GM19468 (cell line): ENCODE measurements around the gene MCC.
A peak's percentile ranks its signal among the peaks of the same experiment; 100 is the strongest.

ENCODE experiments used
- ATAC-seq: cut with Tn5 transposase; IDR thresholded peaks from one replicate; pipeline ENCODE4 v1.9.1; 2021; ENCODE audit warnings: mild to moderate bottlenecking, moderate library complexity, moderate number of reproducible peaks; ENCODE audit not compliant: unreplicated experiment; ENCODE audit errors: extremely low read depth

The MCC gene

DNA sequence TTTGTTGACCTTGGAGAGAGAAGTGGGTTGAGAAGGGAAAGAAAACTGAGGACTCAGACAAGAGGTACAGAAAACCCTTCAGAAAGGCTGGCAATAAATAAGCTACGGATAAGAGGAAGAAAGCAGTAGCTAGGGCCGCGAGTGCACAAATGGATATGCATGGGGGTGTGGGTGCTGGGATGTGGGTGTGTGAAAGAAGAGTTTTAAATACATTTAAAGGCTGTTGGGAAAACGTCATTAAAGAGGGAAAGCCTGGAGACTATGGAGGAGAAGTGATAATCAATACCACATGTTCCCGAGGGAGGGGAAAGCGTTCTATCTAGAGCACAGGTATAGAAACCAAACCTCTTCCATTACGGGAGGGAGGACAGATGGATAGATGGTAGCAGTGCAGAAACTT is 230.7 kb downstream of the MCC start:
- ATAC-seq, result no peak

DNA sequence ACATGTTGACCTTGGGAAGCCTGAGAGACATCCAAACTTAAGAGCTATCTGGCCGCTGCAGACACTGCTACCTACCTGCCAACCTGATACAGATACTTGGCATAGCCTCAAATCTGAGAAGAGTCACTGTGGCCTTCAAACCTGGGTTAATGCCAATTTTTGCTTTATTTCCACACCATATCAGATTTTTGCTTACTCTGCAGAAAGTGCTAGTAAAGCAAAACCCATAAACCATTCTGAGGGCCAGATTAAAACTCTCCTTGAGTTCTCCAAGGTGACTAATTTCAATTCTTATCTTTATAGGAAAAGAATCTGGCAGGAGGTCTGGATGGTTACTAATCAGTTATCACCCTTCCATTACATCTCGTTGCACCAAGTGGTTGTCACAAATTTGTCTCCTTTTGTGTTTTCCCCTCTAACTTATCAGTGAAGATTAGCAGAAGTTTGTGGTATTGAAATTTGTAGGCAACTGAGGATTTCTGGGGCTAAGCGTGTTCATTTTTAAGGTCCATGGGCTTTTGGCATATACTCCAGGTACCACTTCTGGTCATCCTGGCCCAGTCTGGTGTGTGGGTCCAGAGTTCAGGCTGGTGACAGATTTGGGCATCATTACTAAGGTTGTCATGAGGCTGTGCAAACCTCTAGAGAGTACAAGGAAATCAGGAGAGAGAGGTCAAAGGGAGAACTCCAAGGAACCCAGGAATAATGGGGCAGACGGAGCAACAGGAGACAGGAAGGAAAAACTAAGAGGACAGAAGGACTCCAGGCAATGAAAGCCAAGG is 231.4 kb downstream of the MCC start:
- ATAC-seq, result no peak

DNA sequence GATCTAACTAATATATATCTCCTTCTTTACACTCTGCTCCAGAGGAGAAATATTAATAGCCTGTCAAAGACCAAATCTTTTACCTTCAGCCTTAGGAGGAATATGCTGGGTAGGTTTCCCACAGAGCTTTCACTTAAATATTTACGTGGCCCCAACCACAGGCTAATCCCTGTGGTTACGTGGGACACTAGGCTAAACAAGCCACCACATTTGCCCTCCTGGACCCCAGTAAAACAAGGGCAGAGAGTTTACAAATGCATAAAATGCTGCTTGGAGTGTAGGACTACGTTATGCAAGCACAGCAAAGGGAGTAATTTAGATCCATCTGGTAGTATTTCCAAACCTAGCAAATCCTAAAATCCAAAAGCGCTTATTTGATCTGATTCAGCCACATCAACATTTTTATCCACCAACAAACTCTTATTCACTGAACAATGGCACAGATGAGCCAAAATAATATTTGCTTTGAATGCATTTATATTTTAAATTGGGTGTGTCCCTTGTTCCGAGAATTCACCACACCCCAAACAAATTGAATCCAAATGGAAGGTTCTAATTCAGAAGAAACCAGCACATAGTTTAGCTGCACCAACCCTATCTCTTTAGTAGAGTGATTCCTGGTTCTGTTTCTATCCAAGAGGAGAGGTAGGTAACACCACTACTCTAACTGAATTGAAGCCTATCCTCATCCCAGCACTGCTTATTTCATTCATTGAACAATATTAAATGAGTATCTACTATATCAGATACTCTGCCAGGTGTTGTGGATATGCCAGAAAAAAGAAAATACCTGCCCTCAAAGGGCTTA is 232.5 kb downstream of the MCC start:
- ATAC-seq, result no peak

DNA sequence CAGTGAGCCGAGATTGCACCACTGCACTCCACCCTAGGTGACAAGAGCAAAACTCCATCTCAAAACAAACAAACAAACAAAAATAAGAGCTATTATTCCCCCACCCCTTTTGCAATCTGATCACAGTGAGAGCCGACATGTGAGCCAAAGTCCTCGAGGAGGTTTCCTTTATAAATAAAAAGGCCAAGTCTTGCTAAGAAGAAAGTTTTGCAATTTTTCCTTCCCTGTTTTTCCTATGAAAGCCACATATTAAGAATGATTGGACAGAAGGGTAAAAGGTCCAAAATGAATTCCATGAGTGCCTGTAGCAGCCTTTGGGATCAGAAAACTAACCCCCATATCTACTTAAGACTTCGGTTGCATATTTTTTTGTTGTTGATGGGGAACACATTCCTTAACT is 233.1 kb downstream of the MCC start:
- ATAC-seq, result no peak

DNA sequence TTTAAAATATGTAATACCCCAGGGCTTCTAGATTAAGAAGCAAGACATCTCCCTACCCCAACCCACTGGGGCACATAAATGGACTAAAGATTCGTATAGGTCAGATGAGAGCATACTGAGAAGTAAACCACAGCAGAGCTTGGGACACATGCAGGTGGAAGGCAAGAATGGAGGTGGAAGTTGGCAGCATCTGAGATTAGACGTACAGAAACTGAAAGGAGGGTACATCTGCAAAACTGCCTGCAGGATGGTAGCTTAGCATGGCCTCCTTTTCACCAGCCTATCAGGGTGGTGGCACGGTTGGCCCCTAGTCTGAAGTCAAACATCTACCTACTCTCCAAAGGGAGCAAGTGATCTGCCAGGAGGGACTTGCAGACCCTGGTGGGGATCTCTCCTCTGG is 235.2 kb downstream of the MCC start:
- ATAC-seq, result no peak

DNA sequence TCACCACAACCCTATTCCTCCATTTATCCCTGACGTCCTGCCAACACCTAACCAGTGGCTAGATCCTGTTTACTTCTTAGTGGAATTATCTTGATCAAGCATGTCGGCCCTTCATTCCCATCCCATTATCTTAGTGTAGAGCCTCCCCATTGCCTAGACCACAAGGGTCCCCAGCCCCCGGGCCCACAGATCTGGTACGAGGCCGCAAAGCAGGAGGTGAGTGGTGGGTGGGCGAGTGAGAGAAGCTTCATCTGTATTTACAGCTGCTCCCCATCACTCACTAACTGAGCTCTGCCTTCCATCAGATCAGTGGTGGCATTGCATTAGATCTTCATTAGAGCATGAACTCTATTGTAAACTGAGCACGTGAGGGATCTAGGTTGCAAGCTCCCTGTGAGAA is 236.2 kb downstream of the MCC start:
- ATAC-seq, result no peak

DNA sequence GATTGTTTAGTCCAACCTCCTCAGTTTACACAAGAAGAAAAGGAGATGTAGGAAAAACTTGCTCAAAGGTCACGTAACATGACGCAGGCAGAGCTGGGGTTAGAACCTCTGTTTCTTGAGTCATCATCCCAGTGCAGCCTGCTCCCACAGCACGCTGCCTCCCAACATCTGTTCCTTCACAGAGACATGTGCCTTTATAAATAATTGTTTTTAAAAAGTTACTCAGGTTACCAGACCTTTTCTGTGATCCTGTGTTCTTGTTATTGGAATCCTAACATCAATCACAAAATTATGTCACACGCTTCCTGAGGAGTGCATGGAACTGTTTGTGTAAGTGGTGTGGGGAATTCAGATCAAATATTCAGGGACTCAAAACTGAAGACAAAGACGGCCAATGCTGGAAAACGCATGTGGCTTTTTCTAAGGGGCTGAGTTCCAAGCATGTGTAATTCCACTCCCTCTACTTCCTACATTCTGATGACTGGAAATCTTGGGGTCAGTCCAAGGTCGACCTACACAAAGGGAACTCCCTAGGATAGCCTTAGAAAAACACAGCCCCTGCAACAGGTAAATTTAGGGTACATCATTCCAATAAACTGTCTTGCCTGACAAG is 237.8 kb downstream of the MCC start:
- no peak for ATAC-seq

DNA sequence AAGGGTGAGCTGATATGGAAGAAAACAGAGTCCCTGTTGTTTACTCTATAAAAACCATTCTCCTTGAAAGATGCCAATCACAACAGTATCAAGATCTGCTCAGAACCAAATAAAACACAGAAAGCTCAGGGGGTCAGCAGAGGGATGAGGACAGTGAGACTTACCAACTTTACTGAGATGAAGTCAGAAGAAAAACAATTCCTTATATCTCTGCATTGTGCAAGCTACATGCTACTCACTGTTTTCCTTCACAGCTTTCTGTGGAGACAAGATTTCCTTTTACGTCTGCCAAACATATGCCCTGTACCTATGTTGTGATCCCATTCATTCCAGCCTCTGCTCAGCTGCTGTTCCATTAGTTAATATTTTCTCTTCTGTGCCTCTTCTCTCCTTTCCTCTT is 239.0 kb downstream of the MCC start:
- ATAC-seq, result no peak

DNA sequence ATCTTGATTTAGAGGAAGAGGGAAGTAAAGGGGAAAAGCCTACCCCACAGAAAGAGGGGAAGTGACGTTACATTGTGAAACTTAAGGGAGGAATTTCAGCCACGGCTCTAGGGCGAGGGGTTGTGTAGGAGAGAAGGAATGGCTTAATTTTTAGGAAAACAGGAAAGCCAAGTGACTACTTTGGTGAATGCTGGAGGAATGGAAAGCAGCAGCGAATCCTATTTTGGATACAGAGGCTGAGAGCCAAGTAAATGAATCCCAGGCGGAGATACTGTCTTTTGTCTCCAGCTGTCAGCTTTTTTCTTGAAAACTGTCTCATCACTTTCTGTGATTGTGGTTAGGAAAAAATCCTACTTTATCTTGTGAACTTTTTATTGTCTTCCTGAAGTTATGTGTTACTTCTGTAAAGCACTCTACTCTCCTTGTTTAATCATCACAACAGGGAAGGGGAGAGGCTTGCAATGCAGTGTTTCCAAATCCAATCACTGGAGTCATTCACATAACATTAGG is 241.8 kb downstream of the MCC start:
- ATAC-seq, result no peak

DNA sequence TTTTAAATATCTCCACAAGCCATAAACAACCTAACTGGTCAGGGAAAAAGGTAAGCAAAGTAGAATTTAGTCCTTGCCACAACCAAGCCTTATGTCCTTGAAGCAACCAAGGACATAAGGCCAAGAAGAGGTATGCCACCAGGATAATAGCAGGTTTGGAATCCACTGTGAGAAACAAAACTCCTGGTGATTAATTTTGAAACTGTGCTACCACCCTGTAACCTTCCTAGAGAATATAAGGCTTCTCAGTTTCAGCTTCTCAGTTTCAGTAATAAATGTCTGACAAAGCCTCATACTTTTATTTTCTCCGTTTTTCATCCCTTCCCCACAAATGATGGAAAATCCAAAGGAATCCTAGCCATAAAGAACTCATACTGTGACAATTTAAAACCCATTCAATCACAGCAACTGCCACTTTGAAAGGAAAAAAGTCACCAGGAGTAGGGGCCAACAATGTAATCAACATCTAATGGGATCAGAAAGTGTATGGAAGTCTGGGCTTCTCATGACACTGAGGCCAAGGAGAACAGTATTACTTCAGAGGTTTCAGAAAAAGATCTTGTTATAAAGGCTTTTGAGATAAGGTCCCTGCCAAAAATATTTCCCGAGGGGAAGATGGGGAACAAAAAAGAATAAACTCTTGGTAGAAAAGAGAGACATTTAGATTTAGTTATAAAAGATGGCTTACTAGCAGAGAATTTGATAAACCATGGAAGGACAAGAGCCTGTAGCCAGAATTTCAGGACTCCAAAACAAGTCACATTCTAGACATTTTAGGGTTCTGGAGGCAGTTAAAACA is 242.6 kb downstream of the MCC start:
- ATAC-seq, result no peak

DNA sequence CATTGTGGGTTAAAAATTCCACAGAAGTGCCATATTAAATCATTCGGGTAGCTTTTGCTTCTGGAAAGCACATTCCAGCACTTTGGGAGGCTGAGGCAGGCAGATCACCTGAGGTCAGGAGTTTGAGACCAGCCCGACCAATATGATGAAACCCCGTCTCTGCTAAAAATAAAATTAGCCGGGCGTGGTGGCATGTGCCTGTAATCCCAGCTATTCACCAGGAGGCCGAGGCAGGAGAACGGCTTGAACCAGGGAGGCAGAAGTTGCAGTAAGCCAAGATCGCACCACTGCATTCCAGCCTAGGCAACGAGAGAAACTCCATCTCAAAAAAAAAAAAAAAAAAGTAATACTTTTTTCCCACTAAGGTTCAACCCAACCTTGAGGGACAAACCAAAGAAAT is 243.3 kb downstream of the MCC start:
- no peak for ATAC-seq

DNA sequence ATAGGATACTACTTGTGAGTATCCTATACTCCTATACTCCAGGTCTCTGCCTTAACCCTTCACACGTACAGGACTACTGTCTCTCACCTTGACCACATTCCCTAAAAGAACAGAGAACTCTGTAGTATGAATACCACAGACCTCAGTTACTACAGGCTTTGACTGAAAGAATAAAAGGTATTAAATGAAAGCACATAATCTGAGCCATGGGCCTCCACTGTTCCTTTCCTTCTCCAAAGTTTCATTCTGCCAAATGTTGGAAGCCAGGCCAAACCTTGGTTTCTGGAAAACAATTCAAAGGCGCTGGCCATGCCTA is 244.9 kb downstream of the MCC start:
- ATAC-seq, result no peak

DNA sequence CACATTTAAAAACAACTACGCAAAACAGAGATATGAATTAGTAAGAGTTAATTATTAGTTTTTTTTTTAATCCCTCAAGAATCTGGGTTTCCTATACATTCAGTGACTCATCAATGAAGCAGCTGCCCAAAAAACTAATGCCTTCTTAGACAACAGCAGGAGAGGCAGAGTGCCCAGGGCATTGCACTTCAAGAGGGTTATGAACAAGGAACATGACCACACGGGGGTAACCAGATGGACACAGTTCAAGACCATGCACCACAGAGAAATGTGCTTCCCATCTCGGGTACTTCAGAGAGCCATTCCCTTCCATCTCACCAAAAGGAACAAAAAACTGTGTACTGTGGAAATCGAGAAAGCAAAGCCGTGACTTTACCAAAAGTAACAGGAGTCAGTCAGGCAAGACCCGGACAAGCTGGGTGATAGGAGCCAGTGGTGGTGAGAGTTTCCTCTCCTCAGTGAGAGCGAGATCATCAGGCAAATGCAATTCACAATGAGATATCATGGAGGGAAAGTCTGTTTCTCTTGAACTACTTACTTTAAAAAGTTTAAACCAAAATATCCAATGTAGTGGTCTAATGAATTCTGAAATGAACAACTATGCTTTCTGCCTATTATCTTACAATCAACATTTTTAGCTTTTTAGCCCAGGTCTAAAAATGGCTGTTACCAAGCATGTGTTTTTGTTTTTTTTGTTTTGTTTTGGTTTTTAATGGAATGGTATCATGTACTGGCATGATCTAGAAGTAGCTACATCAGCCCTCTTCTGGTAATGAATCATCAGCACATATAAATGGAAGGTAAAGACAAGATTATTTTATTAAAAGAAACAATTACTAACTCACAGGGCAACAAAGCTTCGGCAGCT is 245.5 kb downstream of the MCC start:
- no peak for ATAC-seq

DNA sequence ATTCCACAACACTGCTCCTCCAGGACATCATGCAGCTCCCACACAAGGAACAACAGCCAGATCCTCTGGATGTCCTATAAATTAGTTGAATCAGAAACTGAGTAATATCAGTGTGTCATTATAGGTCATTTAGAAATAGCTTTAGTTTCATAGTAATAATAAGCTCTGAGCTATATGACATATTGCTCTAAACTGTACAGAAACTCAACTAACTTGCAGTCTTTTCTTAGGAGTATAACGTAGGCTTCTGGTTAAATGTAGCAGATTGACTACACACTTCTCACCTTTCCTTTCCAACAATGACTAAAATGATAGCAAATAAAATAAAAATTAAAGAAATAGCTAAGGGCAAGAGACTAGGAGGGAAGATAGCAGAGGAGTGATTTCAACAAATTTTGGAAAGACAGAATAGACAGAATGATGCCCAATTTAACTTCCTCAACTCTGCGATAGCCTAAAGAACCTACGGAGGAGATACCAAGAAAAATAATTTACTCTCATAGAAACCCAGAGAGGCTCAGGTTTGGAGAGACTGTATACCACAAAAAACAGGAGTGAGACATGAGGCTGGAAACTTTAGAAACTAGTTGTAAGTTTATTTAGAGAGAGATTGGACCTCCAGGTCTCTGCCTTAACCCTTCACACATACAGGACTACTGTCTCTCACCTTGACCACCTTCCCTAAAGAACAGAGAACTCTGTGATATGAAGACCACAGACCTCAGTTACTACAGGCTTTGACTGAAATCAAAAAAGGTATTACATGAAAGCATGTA is 247.1 kb downstream of the MCC start:
- peak; percentile 54 for ATAC-seq

DNA sequence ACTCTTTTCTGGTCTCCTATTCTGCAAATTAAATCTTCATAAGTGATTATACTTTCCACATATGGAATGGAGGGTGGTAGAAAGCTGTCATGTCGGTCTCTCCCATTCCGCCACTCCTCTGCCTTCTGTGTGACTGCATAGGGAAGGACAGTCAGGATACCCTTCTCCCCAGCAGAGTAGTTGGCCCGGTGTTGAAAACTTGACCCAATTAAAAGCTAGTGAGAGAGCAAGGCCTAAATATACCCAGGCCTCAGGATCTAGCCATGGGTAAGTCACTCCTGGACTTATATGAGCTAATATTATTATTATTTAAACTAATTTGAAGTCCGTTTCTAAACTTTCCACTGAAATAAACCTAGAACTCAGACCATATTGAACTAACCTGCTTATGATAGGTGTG is 248.2 kb downstream of the MCC start:
- no peak for ATAC-seq

DNA sequence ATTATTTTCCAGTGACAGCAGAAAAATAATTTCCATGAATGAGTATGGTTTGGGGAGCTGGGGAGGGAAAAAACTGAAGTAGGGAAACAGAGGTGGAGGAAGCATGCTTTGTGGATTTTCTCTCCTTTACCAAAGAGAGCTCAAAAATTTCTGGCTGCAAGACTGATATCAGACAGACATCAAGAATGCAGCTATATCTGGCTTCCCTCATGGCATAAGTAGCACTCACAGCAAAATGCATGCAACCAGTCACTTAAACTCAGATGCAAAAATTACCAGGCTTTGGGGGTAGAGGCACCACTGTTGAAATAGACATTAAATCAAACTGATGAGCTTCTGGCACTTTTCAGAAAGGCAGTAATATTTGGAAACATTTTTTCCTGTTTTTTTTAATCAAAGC is 250.4 kb downstream of the MCC start:
- ATAC-seq, result no peak

DNA sequence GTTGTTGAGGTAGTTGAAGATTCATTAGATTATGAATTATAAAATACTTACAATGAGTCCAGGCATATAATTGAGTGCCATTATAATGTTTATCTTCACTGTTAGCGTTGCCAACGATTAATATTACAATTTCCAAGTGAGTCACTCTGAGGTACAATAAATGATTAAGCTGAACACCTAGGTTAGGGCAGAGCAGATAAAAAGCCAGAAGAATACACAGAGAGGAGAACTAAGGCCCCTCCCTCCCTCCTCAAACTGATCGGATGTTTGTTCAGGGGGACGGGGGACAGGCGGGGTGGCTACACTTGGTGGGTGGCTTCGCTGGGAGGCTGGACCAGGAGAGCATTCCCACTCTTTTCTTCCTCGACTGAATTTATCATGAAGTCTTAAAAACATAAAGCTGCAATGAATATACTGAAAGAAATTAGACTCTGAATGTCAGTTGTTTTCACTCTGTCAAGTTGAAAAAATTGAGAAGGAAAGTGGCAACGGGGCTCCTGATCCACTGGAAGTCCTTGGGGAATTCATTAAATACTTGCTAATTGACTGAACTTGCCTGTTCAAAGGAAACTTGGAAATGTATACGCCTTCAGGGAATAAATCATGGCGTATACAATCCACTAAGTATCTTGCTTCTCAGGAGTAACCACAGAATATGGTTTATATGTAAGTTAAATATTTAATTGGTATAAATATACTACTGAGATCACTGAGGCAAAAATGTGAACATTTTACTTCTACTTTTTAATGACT is 251.5 kb downstream of the MCC start:
- ATAC-seq, result no peak

DNA sequence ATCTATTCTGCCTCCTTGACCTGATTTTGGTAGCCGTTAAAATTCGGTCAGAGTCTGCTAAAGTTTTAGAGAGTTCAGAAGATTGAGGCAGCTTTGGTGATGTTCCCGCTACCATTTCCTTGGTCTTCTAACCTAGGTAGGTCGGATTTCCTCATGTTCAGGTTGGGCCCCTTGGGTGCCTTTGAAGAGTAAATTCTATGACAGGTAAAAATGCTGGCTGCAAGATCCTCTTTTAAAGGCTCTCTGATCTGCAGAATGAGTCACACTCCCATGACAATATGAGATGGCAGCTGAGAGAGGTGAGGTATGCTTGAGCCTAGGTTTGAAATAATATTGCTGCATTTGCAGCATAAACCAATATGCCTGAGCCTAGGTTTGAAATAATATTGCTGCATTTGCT is 252.4 kb downstream of the MCC start:
- ATAC-seq, result no peak
